HS-5 (cell line): Measurements from ENCODE around the gene ALDH16A1.

Source experiments
- DNase-seq: peaks from one replicate; pipeline ENCODE4 v3.0.0-alpha.2; 2012; ENCODE audit warnings: low read depth

Gene ALDH16A1

GRCh38 chr19:49423985-49424303 is 29.1 kb upstream of the ALDH16A1 start:
- DNase-seq, result no peak

- DNase-seq, result no peak
These were observed 27.8 kb upstream of the ALDH16A1 start, which contains the start of gene GFY for GRCh38 chr19:49425178-49425577. TSS of gene GFY (plus strand) at chr19:49425388. CDS start at chr19:49426431, 1,043 bp downstream.

- DNase-seq, result no peak
These were observed 27.0 kb upstream of the ALDH16A1 start for GRCh38 chr19:49425922-49426592.

- DNase-seq, result no peak
These were observed 25.7 kb upstream of the ALDH16A1 start for GRCh38 chr19:49427339-49427738.

GRCh38 chr19:49427855-49428546 is 25.0 kb upstream of the ALDH16A1 start:
- no peak for DNase-seq

- no peak for DNase-seq
These were observed 24.2 kb upstream of the ALDH16A1 start for GRCh38 chr19:49428547-49429451.

GRCh38 chr19:49430172-49430677 is 22.8 kb upstream of the ALDH16A1 start:
- DNase-seq, result no peak

- no peak for DNase-seq
These were observed 22.2 kb upstream of the ALDH16A1 start for GRCh38 chr19:49430678-49431329.

- DNase-seq, result no peak
These were observed 21.7 kb upstream of the ALDH16A1 start for GRCh38 chr19:49431330-49431749.

GRCh38 chr19:49432141-49433073 is 20.6 kb upstream of the ALDH16A1 start:
- no peak for DNase-seq

GRCh38 chr19:49433240-49433901 is 19.7 kb upstream of the ALDH16A1 start:
- DNase-seq, result no peak

GRCh38 chr19:49434907-49435583 is 18.0 kb upstream of the ALDH16A1 start:
- DNase-seq, result no peak

- DNase-seq, result no peak
These were observed 17.4 kb upstream of the ALDH16A1 start for GRCh38 chr19:49435670-49436069.

GRCh38 chr19:49436381-49437017 is 16.5 kb upstream of the ALDH16A1 start:
- DNase-seq, result no peak

- DNase-seq, result no peak
These were observed 15.8 kb upstream of the ALDH16A1 start for GRCh38 chr19:49437231-49437630.

GRCh38 chr19:49438261-49438660 is 14.8 kb upstream of the ALDH16A1 start:
- DNase-seq, result no peak

- no peak for DNase-seq
These were observed 13.2 kb upstream of the ALDH16A1 start for GRCh38 chr19:49439836-49440235.

- no peak for DNase-seq
These were observed 12.4 kb upstream of the ALDH16A1 start for GRCh38 chr19:49440439-49441209.
